Activated CD4-positive, alpha-beta T cell treated with anti-CD3 and anti-CD28 coated beads, Interleukin-2, amount 50 U/mL, for 48 hours (primary cell): ENCODE measurements around the gene MYRIP.
"Not testable (repeated sequence)": the region's sequence is repeated elsewhere in the genome, so short reads cannot be mapped to it uniquely, and the experiment has no call there.

Experiments used
- DNase-seq, 2 experiments: peaks; one replicate each; pipeline ENCODE4 v3.0.0-alpha.2; 2020

The MYRIP gene

GRCh38 chr3:39808467-39809180 lies 785 bp upstream of the MYRIP start:
- DNase-seq = no peak

GRCh38 chr3:39809995-39810595 lies 686 bp downstream of the MYRIP start:
- DNase-seq = no peak

- DNase-seq = no peak
Observed at GRCh38 chr3:39810647-39811161, 1.3 kb downstream of the MYRIP start.

- DNase-seq = no peak
Observed at GRCh38 chr3:39811561-39811960, 2.2 kb downstream of the MYRIP start.

GRCh38 chr3:39812537-39812936 lies 3.1 kb downstream of the MYRIP start:
- DNase-seq = no peak

GRCh38 chr3:39814007-39814406 lies 4.6 kb downstream of the MYRIP start:
- DNase-seq = no peak

- no peak for DNase-seq
Observed at GRCh38 chr3:39819899-39820298, 10.5 kb downstream of the MYRIP start.

- not testable (repeated sequence) for DNase-seq
Observed at GRCh38 chr3:39833764-39834163, 24.4 kb downstream of the MYRIP start.

GRCh38 chr3:39839484-39839883 lies 30.1 kb downstream of the MYRIP start:
- no peak for DNase-seq

- no peak for DNase-seq
Observed at GRCh38 chr3:39843440-39843839, 34.0 kb downstream of the MYRIP start.

- DNase-seq = no peak
Observed at GRCh38 chr3:39848365-39848764, 39.0 kb downstream of the MYRIP start.

GRCh38 chr3:39849992-39850715 lies 40.7 kb downstream of the MYRIP start:
- no peak for DNase-seq

- DNase-seq = no peak
Observed at GRCh38 chr3:39850716-39851032, 41.3 kb downstream of the MYRIP start.

GRCh38 chr3:39855517-39855916 lies 46.1 kb downstream of the MYRIP start:
- no peak for DNase-seq

GRCh38 chr3:39869890-39870289 lies 60.5 kb downstream of the MYRIP start:
- DNase-seq = no peak

GRCh38 chr3:39870706-39871105 lies 61.3 kb downstream of the MYRIP start:
- DNase-seq = no peak

- no peak for DNase-seq
Observed at GRCh38 chr3:39879581-39879980, 70.2 kb downstream of the MYRIP start.

- DNase-seq = no peak
Observed at GRCh38 chr3:39882111-39882510, 72.7 kb downstream of the MYRIP start.

GRCh38 chr3:39892068-39892467 lies 82.7 kb downstream of the MYRIP start:
- DNase-seq = no peak

- no peak for DNase-seq
Observed at GRCh38 chr3:39896184-39896583, 86.8 kb downstream of the MYRIP start.

- no peak for DNase-seq
Observed at GRCh38 chr3:39900462-39901002, 91.1 kb downstream of the MYRIP start.

- no peak for DNase-seq
Observed at GRCh38 chr3:39903253-39903652, 93.8 kb downstream of the MYRIP start.

- DNase-seq = no peak
Observed at GRCh38 chr3:39905788-39906187, 96.4 kb downstream of the MYRIP start.

- DNase-seq = no peak
Observed at GRCh38 chr3:39907981-39908380, 98.6 kb downstream of the MYRIP start.
